ENCODE data around the gene IGFL4.
"Not testable (repeated sequence)": the region's sequence is repeated elsewhere in the genome, so short reads cannot be mapped to it uniquely, and the experiment has no call there.

The IGFL4 gene

GRCh38 chr19:46040952-46041500, at the start of gene IGFL4:
Gene IGFL4, minus strand, starts transcription at chr19:46041002. Its CDS starts 40 bp downstream, at chr19:46040962.
- no peak for DNase-seq (ENCODE audit: low read depth)

DNA sequence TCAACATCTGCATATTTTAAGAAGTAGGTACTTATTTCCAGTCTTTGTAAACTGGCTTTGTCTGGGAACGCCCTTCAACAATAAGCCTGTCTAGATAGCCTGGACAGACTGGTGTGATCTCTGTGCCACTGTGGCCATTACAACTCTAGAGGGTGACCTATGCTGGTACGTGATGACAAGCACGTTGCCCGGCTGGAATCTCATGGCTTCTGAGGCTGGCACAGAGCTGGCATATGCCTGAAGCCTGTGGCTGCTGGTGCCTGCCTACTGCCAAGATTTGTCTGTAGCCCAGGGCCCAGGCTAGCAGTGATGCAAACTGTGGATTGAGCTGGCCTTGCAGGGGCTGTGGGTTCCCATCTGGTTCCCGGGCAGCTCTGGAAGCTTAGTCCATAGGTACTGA, 49.6 kb upstream of the IGFL4 start:
- DNase-seq (ENCODE audit: low read depth) = no peak

DNA sequence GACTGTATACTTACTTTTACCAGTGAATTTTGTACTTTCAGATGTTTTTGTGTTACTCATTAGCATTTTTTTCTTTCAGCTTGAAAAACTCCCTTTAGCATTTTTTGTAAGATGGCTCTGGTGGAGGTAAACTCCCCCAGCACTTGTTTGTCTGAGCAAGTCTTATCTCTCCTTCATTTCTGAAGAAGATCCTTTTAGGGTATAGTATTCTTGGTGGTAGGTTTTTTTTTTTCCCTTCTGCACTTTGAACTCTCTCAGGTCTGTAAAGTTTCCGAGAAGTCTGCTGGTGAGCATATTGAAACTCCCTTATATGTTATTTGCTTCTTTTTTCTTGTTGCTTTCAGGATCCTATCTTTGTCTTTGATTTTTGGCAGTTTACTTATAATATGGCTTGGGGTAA, 48.6 kb upstream of the IGFL4 start:
- DNase-seq (ENCODE audit: low read depth) = no peak

- no peak for DNase-seq (ENCODE audit: low read depth)
Measured at GRCh38 chr19:46088101-46088500, 47.3 kb upstream of the IGFL4 start.

- DNase-seq (ENCODE audit: low read depth) = no peak
Measured at GRCh38 chr19:46085888-46086287, 45.1 kb upstream of the IGFL4 start.

- no peak for DNase-seq (ENCODE audit: low read depth)
Measured at GRCh38 chr19:46082728-46083050, 41.9 kb upstream of the IGFL4 start.

GRCh38 chr19:46081928-46082727, 41.3 kb upstream of the IGFL4 start:
- DNase-seq (ENCODE audit: low read depth) = no peak

GRCh38 chr19:46080561-46080960, 39.8 kb upstream of the IGFL4 start:
- no peak for DNase-seq (ENCODE audit: low read depth)

GRCh38 chr19:46079576-46079975, 38.8 kb upstream of the IGFL4 start:
- DNase-seq (ENCODE audit: low read depth) = no peak

DNA sequence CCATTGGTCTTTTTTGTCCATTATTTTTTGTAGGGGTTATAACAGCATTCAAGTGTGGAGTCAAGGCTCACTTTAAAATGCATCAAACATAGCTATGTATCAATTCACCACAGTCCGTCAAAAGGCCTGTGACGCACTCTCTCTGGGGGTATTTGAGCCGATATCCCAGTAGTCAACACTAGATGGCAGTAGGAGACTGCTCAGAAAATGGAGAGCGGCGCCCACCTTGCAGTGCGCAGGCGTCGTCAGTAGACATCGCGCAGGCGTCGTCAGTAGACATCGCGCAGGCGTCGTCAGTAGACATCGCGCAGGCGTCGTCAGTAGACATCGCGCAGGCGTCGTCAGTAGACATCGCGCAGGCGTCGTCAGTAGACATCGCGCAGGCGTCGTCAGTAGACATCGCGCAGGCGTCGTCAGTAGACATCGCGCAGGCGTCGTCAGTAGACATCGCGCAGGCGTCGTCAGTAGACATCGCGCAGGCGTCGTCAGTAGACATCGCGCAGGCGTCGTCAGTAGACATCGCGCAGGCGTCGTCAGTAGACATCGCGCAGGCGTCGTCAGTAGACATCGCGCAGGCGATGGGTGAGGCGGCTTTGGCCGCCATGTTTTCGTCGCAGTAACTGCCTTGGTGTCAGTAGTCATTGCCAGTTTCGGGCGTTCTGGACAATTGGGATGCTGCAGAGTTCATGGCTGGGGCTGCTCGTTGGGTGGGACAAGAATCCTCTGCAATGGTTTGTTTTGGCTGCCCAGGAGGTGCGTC, 38.0 kb upstream of the IGFL4 start:
- DNase-seq (ENCODE audit: low read depth) = not testable (repeated sequence)

GRCh38 chr19:46077815-46078167, 37.0 kb upstream of the IGFL4 start:
- DNase-seq (ENCODE audit: low read depth) = no peak

- no peak for DNase-seq (ENCODE audit: low read depth)
Measured at GRCh38 chr19:46076951-46077814, 36.4 kb upstream of the IGFL4 start.

DNA sequence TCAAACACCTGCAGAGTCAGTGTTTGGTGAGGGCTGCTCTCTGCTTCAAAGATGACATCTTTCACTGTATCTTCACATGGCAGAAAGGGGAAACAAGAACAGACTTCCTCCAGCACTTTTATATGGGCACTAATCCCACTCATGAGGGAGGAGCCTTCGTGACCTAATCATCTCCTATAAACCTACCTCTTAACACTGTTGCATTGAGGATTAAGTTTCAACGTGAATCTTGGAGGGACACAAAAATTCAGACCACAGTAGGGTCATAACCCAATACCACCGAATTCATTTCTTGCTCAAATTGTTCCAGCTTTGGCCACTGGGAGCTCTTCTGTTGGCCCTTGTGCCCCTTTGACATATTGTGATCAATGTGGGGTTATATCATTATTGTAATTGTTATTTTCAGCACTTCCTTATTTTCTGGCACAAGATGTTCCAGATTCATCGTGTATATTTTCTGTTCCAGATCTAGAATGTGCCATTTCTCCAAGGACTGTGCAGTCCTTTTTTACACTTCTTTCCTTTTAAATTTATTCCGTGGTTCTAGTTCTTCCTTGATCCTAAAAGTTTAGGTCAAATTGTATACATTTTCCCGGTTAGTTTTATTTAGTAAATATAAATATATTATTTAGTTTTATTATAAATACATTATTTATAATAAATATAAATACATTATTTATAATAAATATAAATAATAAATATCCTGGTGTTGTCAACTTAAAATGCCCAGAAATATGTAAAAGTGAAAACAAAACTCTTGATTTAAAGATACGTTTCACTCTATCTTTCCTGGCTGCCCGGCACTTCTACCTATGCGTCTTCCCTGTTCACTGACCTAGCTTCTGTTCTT, 35.5 kb upstream of the IGFL4 start:
- DNase-seq (ENCODE audit: low read depth) = no peak

DNA sequence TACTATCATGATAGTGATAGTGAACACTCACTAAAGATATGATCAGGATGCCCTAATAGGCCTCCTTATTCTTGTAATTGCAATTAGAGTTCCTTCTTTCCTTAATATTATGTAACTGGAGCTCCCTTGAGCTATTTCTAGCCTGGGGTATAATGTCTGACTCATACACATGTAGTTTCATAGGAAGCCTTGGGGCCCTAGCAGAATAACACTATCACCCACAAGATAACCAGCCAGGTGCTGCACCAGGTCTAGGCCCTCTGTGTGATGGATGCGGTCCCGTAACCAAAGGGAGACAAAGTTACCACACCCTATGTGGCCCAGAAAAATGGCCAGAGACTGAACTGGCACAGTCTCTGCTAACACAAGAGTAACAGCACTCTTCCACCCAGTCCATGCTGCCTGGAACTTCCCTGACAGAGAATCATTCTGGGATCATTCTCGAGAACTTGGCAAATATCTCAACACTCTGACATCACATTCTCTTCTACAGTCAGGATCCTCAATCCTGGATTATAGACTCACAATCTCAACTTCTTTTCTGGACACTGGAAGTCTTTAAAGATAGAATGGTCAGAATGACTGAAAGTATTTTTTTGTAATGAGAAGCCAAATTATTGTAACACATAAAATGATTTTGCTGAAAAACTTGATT, 32.6 kb upstream of the IGFL4 start:
- DNase-seq (ENCODE audit: low read depth) = no peak

DNA sequence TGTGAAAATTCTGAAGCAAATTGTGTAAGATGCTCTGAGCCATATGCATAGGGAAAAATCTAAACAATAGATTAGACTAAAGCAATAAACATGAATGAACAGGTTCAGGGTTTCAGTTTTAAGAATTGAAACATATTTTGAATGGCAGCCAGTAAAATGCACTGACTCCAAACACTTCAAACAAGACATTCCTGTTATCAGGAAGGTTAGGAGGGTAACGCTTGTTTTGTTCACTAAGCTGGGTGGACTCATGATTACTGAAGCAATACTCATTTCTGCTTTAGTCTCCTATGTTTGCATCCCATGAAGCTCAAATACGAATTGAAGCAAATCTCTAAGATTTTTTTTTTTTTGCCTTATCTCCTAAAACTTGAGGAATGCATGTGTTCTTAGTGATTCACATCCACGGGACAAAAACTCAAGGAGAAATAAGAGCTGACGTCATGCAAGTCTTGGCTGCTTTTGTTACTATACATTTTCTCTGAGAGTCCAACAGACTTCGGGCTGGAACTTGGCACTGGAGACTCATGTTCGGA, 29.1 kb upstream of the IGFL4 start:
- no peak for DNase-seq (ENCODE audit: low read depth)

DNA sequence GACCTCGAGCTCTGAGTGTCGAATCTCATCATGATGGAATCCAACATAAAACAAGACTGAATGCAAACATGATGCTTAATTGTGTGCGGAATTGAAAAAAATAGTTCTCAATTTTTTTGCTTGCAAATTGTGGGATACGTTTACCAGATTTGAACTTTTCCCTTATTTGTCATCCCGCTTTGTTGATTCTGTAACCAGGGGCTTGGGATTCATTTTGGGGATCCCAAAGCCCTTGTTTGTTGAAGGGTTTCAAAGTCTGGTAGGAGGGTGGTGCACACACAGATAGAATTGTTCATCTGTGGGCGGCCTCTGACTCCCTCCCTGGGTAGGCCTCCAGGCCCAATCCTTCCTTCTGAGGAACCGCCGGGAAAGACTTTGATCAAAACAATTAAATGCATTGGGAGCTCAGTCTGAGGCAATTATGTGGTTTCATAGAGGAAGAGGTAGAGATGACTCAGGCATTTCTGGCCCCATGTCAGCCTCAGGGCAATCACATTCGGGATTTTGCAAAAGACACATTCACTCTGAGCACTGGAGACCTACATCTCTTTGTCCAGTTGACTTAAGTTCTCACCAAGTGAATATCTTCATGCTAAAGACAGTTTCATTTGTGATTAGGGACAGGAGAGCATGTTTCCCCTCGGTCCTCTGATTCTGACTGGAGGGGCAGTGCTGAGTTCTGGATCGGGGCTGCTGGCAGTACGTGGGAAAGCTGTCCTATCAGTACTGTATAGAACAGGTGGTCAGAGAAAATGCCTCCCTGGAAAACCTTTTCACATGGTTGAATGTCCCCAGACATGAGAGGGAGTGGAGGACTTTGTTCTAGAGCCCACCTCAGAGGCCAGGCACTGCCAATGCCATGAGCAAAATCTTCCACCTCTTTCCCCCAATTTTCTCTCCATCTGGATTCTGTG, 27.8 kb upstream of the IGFL4 start:
- no peak for DNase-seq (ENCODE audit: low read depth)

DNA sequence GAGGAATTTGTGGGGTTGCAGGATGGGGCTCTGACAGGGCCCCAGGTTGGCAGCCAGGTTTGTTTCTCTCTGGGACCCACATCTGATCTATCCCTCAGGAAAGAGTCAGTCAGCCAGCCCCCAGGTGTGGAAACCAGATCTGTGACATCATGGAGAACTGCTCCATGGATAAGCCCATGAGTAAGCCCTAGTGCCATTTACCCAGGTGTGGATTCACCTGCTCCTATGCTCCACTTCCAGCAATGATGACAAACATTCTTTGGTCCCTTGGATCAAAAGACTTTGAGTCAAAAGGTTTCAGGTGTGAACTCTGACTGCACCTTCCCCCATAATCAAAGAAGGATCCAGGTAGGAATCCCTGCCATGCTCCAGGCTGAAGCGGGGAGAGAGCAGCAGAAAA, 26.9 kb upstream of the IGFL4 start:
- no peak for DNase-seq (ENCODE audit: low read depth)

- DNase-seq (ENCODE audit: low read depth) = no peak
Measured at GRCh38 chr19:46066471-46066870, 25.7 kb upstream of the IGFL4 start.

DNA sequence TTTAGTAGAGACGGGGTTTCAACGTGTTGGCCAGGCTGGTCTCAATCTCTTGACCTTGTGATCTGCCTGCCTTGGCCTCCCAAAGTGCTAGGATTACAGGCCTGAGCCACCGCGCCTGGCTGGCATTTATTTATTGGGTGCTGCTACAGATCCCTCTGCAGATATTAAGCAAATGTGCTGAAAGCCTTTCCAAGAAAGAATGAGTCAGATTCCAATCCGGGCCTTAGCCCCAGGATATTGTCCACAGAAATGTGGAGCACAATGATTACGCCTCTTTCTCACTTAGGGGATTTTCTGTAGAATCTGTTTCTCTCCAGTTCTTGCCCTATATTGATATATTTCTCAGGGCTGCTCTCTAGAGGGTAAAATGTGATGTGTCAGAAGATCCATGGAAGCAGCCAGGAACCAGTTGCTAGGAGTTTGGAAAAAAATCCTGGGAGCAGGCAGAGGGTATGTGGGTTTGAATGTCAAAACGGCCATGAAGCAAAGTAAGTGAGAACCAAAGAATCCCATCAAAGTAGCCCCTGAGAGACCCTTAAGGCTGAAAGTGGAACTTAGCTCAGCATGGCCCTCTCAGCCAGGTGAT, 24.8 kb upstream of the IGFL4 start:
- no peak for DNase-seq (ENCODE audit: low read depth)
